ENCODE data around the gene SBF1.

The SBF1 gene

GRCh38 chr22:50463188-50463900, 11.5 kb downstream of the SBF1 start:
- TF ChIP-seq, protein P1, sequence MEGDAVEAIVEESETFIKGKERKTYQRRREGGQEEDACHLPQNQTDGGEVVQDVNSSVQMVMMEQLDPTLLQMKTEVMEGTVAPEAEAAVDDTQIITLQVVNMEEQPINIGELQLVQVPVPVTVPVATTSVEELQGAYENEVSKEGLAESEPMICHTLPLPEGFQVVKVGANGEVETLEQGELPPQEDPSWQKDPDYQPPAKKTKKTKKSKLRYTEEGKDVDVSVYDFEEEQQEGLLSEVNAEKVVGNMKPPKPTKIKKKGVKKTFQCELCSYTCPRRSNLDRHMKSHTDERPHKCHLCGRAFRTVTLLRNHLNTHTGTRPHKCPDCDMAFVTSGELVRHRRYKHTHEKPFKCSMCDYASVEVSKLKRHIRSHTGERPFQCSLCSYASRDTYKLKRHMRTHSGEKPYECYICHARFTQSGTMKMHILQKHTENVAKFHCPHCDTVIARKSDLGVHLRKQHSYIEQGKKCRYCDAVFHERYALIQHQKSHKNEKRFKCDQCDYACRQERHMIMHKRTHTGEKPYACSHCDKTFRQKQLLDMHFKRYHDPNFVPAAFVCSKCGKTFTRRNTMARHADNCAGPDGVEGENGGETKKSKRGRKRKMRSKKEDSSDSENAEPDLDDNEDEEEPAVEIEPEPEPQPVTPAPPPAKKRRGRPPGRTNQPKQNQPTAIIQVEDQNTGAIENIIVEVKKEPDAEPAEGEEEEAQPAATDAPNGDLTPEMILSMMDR (IDR thresholded peaks at IDR 0.05; ENCODE audit: low read depth, low read length): no peak
- no peak overlapping the region for H3K4me3 ChIP-seq (ENCODE audit: low read depth, low read length)

DNA sequence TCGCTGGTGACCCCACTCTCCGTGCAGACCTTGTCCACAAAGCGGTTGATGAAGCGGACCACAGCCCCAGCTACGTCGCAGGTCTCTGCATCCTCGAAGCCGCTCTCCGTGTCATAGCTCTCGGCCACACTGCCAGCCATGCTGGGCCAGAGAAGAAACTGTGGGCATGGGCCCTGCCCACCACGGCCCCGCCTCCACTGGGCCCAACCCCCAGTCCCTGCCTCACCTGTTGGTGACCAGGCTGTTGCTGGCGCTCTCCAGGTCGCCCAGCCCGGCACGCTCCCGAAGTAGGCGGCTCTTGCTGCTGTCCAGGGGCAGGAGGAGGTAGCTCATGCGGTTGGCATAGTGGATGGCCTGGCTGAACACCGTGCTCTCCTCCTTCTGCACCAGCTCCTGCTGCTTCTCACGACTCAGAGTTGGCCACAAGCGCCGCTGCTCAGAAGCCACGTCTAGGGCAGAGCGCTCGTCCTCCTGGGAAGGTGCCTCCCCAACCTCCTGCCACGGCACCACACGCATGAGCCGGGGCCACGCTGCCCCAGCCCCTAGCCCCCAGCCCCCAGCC, 12.8 kb downstream of the SBF1 start:
- no peak overlapping the region for H3K4me3 ChIP-seq (ENCODE audit: low read depth, low read length)
- TF ChIP-seq, protein P1 (IDR thresholded peaks at IDR 0.05; ENCODE audit: low read depth, low read length): no peak

DNA sequence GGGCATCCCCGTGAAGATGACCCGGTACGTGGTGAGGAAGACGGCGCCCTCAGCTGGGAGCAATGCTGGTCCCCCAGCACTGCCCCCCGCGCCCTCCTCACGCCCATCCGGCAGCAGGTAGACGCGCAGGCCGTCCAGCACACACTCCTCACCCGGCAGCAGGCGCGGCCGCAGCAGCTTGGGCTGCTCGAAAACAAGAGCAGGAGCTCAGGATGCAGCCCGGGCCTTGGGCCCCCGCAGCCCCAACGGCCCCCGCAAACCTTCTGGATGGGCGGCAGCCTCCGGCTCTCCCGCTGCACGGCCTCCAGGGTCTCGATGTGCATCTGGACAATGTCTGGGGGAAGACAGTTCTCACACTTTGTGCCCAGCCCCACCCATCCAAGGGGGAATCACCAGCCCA, 13.3 kb downstream of the SBF1 start:
- no peak overlapping the region for H3K4me3 ChIP-seq (ENCODE audit: low read depth, low read length)
- TF ChIP-seq, protein P1 (IDR thresholded peaks at IDR 0.05; ENCODE audit: low read depth, low read length): no peak

DNA sequence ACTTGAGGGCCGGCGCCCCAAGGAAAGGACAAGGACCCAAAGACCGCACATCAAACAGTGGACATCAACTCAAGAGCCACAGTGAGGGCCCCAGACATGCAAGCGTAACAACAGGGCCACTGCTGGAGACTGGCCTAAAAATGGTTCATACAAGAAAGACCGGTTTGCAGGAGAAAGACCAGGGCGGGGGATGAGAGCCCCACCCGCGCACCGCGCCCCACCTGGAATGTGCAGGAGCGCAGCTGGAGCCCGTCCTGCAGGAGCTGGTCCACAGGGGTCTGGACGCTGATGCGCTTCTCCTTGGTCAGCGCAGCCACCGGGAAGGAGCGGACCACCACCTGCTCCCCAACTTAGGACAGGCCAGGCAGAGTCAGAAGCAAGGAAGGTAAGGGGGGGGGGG, 13.9 kb downstream of the SBF1 start:
- no peak overlapping the region for H3K4me3 ChIP-seq (ENCODE audit: low read depth, low read length)
- TF ChIP-seq, protein P1 (IDR thresholded peaks at IDR 0.05; ENCODE audit: low read depth, low read length): no peak

DNA sequence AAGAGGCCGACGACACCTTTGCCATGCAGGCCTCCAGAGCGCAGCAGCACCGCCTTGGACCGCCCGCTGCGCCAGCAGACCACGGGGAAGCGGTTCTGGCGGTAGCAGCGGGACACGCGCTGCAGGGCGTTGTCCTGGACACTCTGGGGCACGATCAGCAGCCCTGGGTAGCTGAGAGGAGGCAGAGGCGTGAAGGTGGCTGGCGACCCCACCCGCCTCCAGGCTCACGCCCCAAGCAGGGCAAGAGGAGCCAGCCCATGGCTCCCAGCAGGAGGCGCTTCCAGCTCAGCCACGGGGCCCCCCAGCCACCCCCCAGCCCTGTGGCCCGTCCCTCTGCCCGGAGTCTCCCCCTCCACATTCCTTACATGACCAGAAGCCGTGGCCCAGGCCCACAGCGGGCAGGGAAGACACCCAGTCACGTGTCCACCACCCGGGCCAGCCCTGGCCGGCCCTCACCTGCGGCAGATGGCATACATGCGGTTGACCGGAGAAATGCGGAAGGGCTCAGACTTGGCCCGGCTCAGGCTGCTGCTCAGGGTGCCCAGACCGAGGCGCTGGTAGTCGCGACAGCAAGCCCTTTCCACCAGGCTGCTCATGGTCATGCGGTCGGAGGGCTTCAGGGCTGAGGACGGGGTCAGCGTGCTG, 15.2 kb downstream of the SBF1 start:
- H3K4me3 ChIP-seq (ENCODE audit: low read depth, low read length): no peak overlapping the region
- TF ChIP-seq, protein P1 (IDR thresholded peaks at IDR 0.05; ENCODE audit: low read depth, low read length): no peak

GRCh38 chr22:50459016-50459415, 15.8 kb downstream of the SBF1 start:
- no peak overlapping the region for H3K4me3 ChIP-seq (ENCODE audit: low read depth, low read length)
- TF ChIP-seq, protein P1 (IDR thresholded peaks at IDR 0.05; ENCODE audit: low read depth, low read length): no peak

All from WI38 (cell line).